Measurements from ENCODE around the gene FUCA2. TPM values are rescaled to one million over a fixed set of nuclear protein-coding genes. Genes with fewer than 3 reads are reported as not detected.

FUCA2 gene
- total RNA-seq, 2 donors from 2014 or later, result 58.6 to 59.3 TPM

DNA sequence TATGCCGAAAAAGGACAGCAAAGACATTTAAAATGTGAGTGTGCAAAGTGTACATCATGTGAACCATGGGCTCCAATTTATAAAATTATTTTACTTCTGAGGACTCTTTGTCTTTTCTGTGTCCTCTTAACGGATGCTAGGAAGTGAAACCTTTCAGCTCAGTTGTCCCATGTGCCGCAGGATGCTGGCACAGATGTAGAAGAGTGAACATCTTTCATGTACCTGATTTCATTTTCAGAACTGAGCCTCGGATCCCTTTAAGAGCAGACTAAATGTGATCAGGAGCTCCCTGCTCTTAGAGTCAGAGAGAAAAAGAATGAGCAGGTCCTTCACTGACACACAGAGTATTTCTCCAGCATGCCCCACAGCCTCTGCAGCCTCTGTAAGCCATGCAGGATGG, 27.6 kb upstream of the FUCA2 start:
- Mint-ChIP-seq H3K4me3 (no peak overlapping the region), H3K27ac (no peak overlapping the region), H3K36me3 (ENCODE audit: low read depth) (no peaks in the 10 kb centered on the region), H3K9me3 (no peaks in the 10 kb centered on the region), H3K27me3 (ENCODE audit: insufficient read depth) (peaks cover 35% of the 10 kb centered on the region), H3K4me1 (peaks cover 41% of the 10 kb centered on the region)
- whole genome bisulfite sequencing, 2 experiments (ENCODE audit: insufficient coverage in 1 of 2, insufficient read length in 1 of 2), result 90% methylated on average over 4 of the region's 4 CpGs
- DNase-seq, result no peak
- Histone ChIP-seq H3K4me1 (ENCODE audit: control insufficient read depth, insufficient read depth, low read length) (peaks cover 24% of the 10 kb centered on the region), H3K27me3 (ENCODE audit: control insufficient read depth, insufficient read depth, low read length, poor library complexity, severe bottlenecking) (peaks cover 7% of the 10 kb centered on the region), H3K9ac (ENCODE audit: extremely low read depth, low read length, poor library complexity, severe bottlenecking) (no peak overlapping the region), H3K9me3 (ENCODE audit: control insufficient read depth, low read length) (no peaks in the 10 kb centered on the region), H3K27ac (ENCODE audit: low read depth, low read length) (no peak overlapping the region), H3K36me3 (ENCODE audit: control insufficient read depth, insufficient read depth, low read length) (no peaks in the 10 kb centered on the region), H3K4me3 (ENCODE audit: low read length) (no peak overlapping the region)
- TF ChIP-seq, protein P1, sequence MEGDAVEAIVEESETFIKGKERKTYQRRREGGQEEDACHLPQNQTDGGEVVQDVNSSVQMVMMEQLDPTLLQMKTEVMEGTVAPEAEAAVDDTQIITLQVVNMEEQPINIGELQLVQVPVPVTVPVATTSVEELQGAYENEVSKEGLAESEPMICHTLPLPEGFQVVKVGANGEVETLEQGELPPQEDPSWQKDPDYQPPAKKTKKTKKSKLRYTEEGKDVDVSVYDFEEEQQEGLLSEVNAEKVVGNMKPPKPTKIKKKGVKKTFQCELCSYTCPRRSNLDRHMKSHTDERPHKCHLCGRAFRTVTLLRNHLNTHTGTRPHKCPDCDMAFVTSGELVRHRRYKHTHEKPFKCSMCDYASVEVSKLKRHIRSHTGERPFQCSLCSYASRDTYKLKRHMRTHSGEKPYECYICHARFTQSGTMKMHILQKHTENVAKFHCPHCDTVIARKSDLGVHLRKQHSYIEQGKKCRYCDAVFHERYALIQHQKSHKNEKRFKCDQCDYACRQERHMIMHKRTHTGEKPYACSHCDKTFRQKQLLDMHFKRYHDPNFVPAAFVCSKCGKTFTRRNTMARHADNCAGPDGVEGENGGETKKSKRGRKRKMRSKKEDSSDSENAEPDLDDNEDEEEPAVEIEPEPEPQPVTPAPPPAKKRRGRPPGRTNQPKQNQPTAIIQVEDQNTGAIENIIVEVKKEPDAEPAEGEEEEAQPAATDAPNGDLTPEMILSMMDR (conservative IDR thresholded peaks at IDR 0.05), result no peak

DNA sequence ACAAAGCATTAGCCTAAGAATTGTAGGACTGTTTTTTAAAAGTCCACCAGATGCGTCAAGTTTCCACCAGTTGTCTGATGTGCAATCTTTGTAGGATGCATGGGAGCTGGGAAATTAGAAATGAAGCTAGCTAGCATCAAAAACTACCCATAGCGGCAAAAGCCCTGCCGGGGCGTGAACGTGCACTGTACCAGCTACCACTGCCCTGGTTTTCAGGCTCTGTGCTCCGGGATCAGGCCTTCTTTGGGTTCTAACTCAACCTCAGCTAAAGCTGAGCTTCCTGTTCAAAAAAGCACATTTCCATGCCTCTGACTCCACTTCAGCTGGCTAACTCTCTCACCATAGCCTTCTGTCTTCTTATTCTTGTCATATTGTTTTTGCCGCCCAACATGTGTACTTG, 26.9 kb upstream of the FUCA2 start:
- Histone ChIP-seq H3K9ac (ENCODE audit: extremely low read depth, low read length, poor library complexity, severe bottlenecking) (no peak overlapping the region), H3K27me3 (ENCODE audit: control insufficient read depth, insufficient read depth, low read length, poor library complexity, severe bottlenecking) (peaks cover 7% of the 10 kb centered on the region), H3K4me3 (ENCODE audit: low read length) (peak overlapping the region; percentile 81), H3K4me1 (ENCODE audit: control insufficient read depth, insufficient read depth, low read length) (peaks cover 18% of the 10 kb centered on the region), H3K9me3 (ENCODE audit: control insufficient read depth, low read length) (no peaks in the 10 kb centered on the region), H3K27ac (ENCODE audit: low read depth, low read length) (no peak overlapping the region), H3K36me3 (ENCODE audit: control insufficient read depth, insufficient read depth, low read length) (no peaks in the 10 kb centered on the region)
- TF ChIP-seq, protein P1 (conservative IDR thresholded peaks at IDR 0.05), result no peak
- H3K36me3 Mint-ChIP-seq (ENCODE audit: low read depth), result no peaks in the 10 kb centered on the region
- H3K4me1 Mint-ChIP-seq, result peaks cover 35% of the 10 kb centered on the region
- H3K4me3 Mint-ChIP-seq, result peak overlapping the region; percentile 69
- DNase-seq, result no peak
- no peak overlapping the region for H3K27ac Mint-ChIP-seq
- H3K9me3 Mint-ChIP-seq, result no peaks in the 10 kb centered on the region
- H3K27me3 Mint-ChIP-seq (ENCODE audit: insufficient read depth), result peaks cover 35% of the 10 kb centered on the region
- WGBS, 2 experiments (ENCODE audit: insufficient coverage in 1 of 2, insufficient read length in 1 of 2), result 94 to 99% methylated on average over 6 to 7 of the region's 7 CpGs

DNA sequence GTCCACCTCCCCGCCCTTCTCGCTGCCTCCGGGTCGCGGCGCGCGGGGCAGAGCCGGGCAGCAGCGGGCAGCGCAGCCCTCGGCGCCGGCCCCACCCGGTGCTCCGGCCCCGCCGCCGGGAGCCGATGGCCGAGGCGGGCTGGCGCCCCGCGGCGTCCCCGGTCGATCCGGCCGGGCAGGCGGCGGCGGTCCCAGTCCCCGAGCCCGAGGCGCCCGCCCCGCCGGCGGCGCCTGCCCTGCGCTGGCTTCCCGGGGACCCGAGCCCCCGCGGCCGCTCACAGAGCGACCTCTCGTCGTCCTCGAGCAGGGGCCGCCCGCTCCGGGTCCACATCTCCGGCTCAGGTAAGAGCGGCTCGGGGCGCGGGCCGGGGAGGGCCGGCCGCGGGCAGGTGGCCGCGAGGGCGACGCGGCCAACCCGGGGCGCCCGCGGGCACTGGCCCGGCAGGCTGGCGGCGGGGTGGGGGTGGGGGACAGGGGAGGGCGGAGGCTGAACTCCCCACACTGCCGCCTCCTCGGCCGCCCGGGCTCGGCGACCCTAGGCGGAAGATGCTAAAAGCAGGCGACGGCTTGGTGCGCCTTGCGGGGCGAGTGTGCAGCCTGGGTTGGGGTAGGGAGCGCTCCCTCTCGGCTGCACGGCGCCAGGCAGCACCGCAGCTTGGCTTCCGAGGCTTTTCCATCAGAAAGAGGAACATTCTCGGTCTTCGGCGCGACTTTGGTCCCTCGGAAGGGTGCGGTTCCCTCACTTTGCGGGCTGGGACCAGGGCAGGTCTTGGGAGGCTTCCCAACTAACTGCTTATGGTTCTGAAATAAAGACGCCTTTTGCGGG, 25.6 kb upstream of the FUCA2 start:
- no peak overlapping the region for H3K27ac ChIP-seq (ENCODE audit: low read depth, low read length)
- peak; percentile 90 for DNase-seq
- peaks cover 11% of the 10 kb centered on the region for H3K4me1 ChIP-seq (ENCODE audit: control insufficient read depth, insufficient read depth, low read length)
- peaks cover 22% of the 10 kb centered on the region for H3K4me1 Mint-ChIP-seq
- H3K4me3 ChIP-seq (ENCODE audit: low read length), result peak overlapping the region; percentile 81
- H3K9me3 Mint-ChIP-seq, result no peaks in the 10 kb centered on the region
- H3K27me3 Mint-ChIP-seq (ENCODE audit: insufficient read depth), result peaks cover 35% of the 10 kb centered on the region
- peak overlapping the region; percentile 69 for H3K4me3 Mint-ChIP-seq
- TF ChIP-seq, protein P1 (conservative IDR thresholded peaks at IDR 0.05), result peak; percentile 66
- H3K9me3 ChIP-seq (ENCODE audit: control insufficient read depth, low read length), result no peaks in the 10 kb centered on the region
- no peaks in the 10 kb centered on the region for H3K36me3 Mint-ChIP-seq (ENCODE audit: low read depth)
- H3K27me3 ChIP-seq (ENCODE audit: control insufficient read depth, insufficient read depth, low read length, poor library complexity, severe bottlenecking), result peaks cover 7% of the 10 kb centered on the region
- H3K9ac ChIP-seq (ENCODE audit: extremely low read depth, low read length, poor library complexity, severe bottlenecking), result peak overlapping the region; percentile 21
- no peaks in the 10 kb centered on the region for H3K36me3 ChIP-seq (ENCODE audit: control insufficient read depth, insufficient read depth, low read length)
- H3K27ac Mint-ChIP-seq, result no peak overlapping the region
- WGBS, 2 experiments (ENCODE audit: insufficient coverage in 1 of 2, insufficient read length in 1 of 2), result 0 to 1% methylated on average over 19 to 94 of the region's 103 CpGs

All from endodermal cell (in vitro differentiated cells).